GM12872 (cell line): ENCODE data around the gene ALDH16A1.
A peak's percentile ranks its signal among the peaks of the same experiment; 100 is the strongest.

Experiments used
- TF ChIP-seq, protein P1 (sequence below): IDR thresholded peaks from 3 replicates; pipeline ENCODE4 v1.5.1; 2011; ENCODE audit warnings: low read depth, mild to moderate bottlenecking, low read length, moderate library complexity; ENCODE audit not compliant: insufficient read depth

Gene ALDH16A1

DNA sequence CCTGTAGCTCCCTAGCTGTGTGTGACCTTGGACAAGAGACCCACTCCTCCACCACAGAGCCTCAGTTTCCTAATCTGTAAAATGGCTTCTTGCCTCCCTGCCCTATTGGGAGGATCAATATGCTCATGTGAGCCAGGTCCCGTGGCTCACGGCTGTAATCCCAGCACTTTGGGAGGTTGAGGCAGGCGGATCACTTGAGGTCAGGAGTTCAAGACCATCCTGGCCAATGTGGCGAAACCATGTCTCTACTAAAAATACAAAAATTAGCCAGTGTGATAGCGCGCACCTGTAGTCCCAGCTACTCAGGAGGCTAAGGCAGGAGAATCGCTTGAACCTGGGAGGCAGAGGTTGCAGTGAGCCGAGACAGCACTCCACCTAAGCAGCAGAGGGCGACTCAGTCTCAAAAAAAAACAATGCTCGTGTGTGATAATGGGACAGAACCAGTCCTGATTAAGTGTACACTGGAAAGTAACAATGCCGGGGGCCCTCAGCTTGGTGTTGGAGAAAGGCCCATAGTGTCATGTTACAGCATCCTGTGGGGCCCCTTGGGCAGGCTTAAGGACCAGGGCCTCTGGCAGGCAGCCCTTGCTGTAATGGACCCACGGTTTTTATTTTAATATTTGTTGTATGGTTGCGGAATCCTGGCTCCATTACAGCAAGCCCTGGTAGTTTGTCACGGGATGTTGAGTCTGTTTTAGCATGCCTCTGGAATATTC is 50.0 kb downstream of the ALDH16A1 start:
- TF ChIP-seq, protein P1, sequence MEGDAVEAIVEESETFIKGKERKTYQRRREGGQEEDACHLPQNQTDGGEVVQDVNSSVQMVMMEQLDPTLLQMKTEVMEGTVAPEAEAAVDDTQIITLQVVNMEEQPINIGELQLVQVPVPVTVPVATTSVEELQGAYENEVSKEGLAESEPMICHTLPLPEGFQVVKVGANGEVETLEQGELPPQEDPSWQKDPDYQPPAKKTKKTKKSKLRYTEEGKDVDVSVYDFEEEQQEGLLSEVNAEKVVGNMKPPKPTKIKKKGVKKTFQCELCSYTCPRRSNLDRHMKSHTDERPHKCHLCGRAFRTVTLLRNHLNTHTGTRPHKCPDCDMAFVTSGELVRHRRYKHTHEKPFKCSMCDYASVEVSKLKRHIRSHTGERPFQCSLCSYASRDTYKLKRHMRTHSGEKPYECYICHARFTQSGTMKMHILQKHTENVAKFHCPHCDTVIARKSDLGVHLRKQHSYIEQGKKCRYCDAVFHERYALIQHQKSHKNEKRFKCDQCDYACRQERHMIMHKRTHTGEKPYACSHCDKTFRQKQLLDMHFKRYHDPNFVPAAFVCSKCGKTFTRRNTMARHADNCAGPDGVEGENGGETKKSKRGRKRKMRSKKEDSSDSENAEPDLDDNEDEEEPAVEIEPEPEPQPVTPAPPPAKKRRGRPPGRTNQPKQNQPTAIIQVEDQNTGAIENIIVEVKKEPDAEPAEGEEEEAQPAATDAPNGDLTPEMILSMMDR = peak; percentile 56; the same call in 2 of the 3 replicates

DNA sequence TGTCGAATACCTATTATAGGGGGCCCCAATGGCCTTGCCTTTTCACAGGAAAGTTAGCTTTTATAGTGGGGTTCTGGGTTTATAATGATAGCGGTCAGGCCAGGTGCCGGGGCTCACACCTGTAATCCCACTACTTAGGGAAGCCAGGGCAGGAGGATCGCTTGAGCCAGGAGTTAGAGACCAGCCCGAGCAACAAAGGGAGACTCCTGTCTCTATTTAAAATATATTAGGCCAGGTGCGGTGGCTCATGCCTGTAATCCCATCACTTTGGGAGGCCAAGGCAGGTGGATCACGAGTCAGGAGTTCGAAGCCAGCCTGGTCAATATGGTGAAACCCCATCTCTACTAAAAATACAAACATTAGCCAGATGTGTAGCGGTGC is 50.5 kb downstream of the ALDH16A1 start:
- TF ChIP-seq, protein P1 = no peak

DNA sequence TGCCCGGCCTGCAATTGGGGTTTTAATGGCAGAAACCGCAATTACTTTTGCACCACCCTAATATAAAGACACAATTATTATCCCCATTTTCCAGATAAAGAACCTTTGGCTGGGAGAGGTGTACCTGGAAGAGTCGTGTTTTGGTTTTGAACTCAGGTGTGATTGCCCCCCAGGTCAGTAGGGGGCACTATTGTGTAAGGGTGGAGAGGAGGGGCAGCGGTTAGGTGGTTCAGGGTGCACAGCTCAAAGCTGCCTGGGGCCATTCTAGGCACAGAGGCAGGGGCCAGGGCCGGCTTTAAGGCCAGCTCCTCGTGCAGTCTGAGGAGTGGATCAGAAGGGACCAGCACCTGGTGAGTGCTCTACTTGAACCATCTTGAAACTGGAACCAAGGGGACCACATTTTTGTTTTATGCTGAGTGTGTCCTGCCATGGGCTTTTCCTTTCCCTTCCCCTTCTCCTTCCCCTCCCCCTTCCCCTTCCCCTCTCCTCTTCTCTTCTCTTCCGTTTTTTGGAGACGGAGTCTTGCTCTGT is 53.6 kb downstream of the ALDH16A1 start:
- TF ChIP-seq, protein P1 = peak; percentile 90

DNA sequence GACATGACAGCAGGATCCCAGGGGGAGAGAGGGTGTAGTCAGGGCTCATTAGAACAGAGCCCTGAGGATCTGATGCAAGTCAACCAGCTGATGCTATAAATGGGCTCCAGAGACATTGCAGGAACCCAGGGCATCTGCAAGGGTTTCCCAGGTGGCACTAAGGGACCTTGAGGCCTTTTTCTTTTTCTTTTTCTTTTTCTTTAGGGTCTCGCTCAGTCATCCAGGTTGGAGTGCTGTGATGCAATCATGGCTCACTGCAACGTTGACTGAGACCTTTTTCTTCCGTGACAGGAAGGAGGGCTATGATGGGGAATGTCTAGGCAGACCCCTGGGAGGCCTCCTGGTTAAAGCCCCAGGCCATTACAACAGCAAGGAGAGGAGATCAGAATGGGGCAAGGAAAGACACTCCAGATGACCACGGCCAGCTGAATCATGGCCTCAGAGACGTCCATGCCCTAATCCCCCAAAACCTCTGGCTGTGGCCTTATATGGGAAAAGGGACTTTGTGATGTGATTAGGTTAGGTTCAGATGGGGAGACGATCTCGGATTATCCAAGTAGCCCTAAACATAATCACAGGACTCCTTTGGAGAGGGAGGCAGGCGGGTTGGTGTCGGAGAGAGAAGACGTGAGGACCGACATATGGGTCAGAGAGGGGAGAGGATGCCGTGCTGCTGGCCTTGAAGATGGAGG is 54.9 kb downstream of the ALDH16A1 start:
- TF ChIP-seq, protein P1 = no peak

DNA sequence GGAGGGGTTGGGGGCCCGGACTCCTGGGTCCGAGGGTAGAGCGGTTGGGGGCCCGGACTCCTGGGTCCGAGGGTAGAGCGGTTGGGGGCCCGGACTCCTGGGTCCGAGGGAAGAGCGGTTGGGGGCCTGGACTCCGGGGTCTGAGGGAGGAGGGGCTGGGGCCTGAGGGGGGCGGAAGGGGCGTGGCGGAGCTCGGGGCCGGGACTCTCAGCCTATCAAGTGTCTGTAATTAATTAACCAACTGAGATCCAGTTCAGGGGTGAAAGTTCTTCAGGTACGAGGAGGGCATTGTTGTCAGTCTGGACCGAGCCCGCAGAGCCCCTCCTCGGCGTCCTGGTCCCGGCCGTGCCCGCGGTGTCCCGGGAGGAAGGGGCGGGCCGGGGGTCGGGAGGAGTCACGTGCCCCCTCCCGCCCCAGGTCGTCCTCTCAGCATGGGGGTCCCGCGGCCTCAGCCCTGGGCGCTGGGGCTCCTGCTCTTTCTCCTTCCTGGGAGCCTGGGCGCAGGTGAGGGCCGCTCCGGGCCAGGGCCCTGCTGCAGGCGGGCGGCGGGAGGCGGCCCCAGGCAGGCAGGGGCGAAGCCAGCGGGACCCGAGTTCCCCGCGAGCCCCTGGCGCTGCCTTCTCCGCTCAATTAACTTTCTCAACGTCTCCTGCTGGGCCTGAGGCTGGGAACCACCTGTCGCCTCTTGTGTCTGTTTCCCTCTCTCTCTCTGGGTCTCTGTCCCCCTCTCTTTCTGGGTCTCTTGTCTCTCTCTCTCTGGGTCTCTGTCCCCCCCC is 60.1 kb downstream of the ALDH16A1 start:
- TF ChIP-seq, protein P1 = no peak

DNA sequence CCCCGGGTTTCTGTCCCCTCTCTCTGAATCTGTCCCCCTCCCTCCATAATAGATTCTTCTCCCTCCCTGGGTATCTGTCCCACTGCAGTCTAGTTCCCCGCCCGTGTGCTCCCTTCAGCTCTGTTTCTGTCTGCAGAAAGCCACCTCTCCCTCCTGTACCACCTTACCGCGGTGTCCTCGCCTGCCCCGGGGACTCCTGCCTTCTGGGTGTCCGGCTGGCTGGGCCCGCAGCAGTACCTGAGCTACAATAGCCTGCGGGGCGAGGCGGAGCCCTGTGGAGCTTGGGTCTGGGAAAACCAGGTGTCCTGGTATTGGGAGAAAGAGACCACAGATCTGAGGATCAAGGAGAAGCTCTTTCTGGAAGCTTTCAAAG is 60.7 kb downstream of the ALDH16A1 start:
- TF ChIP-seq, protein P1 = no peak

DNA sequence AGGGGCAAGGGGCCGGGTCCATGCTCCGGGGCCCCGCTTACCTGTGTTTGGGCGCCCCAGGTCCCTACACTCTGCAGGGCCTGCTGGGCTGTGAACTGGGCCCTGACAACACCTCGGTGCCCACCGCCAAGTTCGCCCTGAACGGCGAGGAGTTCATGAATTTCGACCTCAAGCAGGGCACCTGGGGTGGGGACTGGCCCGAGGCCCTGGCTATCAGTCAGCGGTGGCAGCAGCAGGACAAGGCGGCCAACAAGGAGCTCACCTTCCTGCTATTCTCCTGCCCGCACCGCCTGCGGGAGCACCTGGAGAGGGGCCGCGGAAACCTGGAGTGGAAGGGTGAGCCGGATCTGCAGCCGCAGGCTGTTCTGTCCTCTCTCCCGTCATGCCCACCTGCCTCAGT is 61.1 kb downstream of the ALDH16A1 start:
- TF ChIP-seq, protein P1 = no peak
